K562 (cell line): ENCODE results near the gene NCKAP1.

Experiments used
- CTCF ChIP-seq, 3 experiments: IDR thresholded peaks in 2 of 3; conservative IDR thresholded peaks in 1 of 3; 2 replicates each; pipeline ENCODE4 v1.5.1; 2011 to 2012; ENCODE audit warnings: low read length in 3 of 3, mild to moderate bottlenecking in 3 of 3, control low read depth in 2 of 3, improper control_type of control experiment in 1 of 3, inconsistent platforms in 1 of 3, low read depth in 1 of 3, mixed read lengths in 1 of 3, moderate library complexity in 1 of 3; ENCODE audit not compliant: insufficient read depth in 2 of 3
- ESRRA ChIP-seq: fragments of 450-650 bp; IDR thresholded peaks from 2 replicates; pipeline ENCODE4 v1.6.1; 2014; ENCODE audit warnings: low read depth, mild to moderate bottlenecking, moderate library complexity, borderline replicate concordance
- MED1 ChIP-seq: sonication (generic); formaldehyde crosslinking; IDR thresholded peaks from 2 replicates; pipeline ENCODE4 v1.8.1; 2023; ENCODE audit warnings: missing genetic modification reagents, borderline replicate concordance
- NFE2L1 ChIP-seq: fragments of 450-650 bp; IDR thresholded peaks from 2 replicates; pipeline ENCODE4 v1.6.1; 2016; ENCODE audit warnings: missing genetic modification characterization, low read depth, mild to moderate bottlenecking, missing compliant biosample characterization, moderate library complexity, borderline replicate concordance
- SMARCC2 ChIP-seq: fragments of 450-650 bp; IDR thresholded peaks from 2 replicates; pipeline ENCODE4 v1.6.1; 2017; ENCODE audit warnings: antibody characterized with exemption, moderate library complexity, mild to moderate bottlenecking, low read depth
- SMC3 ChIP-seq: conservative IDR thresholded peaks from 2 replicates; pipeline ENCODE4 v1.6.1; 2011; ENCODE audit warnings: low read depth, low read length, improper control_type of control experiment; ENCODE audit not compliant: insufficient read depth
- SREBF1 ChIP-seq: fragments of 150-350 bp; IDR thresholded peaks from 2 replicates; pipeline ENCODE4 v1.6.1; 2014; ENCODE audit warnings: antibody characterized with exemption, low read depth, low read length, borderline replicate concordance
- ZKSCAN1 ChIP-seq: fragments of 150-350 bp; IDR thresholded peaks from 2 replicates; pipeline ENCODE4 v1.6.1; 2016; ENCODE audit warnings: low read depth, low read length
- TF ChIP-seq, protein P1 (sequence below), 2 experiments: fragments of 450-650 bp in 1 of 2; sonication (generic) in 1 of 2; formaldehyde crosslinking in 1 of 2; IDR thresholded peaks in 1 of 2; conservative IDR thresholded peaks in 1 of 2; 2 replicates each; pipeline versions ENCODE4 v1.6.1 to v1.8.1; 2016 to 2023; ENCODE audit warnings: mild to moderate bottlenecking in 2 of 2, moderate library complexity in 2 of 2, inconsistent platforms in 1 of 2, missing genetic modification reagents in 1 of 2
- TF ChIP-seq, protein P2 (sequence below): sonication (generic); formaldehyde crosslinking; IDR thresholded peaks from 2 replicates; pipeline ENCODE4 v1.8.0; 2023; ENCODE audit warnings: mild to moderate bottlenecking, missing genetic modification reagents
- TF ChIP-seq, protein P3 (sequence below): fragments of 250-450 bp; sonication (Bioruptor Pico); IDR thresholded peaks from 2 replicates; pipeline ENCODE4 v1.4.0; 2020; ENCODE audit warnings: mild to moderate bottlenecking, moderate library complexity

GRCh38 chr2:183028108-183028507 lies 10.1 kb downstream of the NCKAP1 start:
- TF ChIP-seq SMC3 (no peak), ZKSCAN1 (no peak), SMARCC2 (no peak), SREBF1 (no peak), NFE2L1 (tag) (no peak), ESRRA (no peak), CTCF (IDR thresholded peaks at IDR 0.05 in 2 of 3, conservative IDR thresholded peaks at IDR 0.05 in 1 of 3; ENCODE audit: insufficient read depth in 2 of 3, low read depth in 1 of 3, low read length in 3 of 3) (no peak), MED1 (CRISPR knock-in tag) (no peak)
- TF ChIP-seq, protein P1, sequence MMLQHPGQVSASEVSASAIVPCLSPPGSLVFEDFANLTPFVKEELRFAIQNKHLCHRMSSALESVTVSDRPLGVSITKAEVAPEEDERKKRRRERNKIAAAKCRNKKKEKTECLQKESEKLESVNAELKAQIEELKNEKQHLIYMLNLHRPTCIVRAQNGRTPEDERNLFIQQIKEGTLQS (IDR thresholded peaks at IDR 0.05) = no peak
- TF ChIP-seq, protein P1 (CRISPR knock-in tag; conservative IDR thresholded peaks at IDR 0.05) = no peak
- TF ChIP-seq, protein P2, sequence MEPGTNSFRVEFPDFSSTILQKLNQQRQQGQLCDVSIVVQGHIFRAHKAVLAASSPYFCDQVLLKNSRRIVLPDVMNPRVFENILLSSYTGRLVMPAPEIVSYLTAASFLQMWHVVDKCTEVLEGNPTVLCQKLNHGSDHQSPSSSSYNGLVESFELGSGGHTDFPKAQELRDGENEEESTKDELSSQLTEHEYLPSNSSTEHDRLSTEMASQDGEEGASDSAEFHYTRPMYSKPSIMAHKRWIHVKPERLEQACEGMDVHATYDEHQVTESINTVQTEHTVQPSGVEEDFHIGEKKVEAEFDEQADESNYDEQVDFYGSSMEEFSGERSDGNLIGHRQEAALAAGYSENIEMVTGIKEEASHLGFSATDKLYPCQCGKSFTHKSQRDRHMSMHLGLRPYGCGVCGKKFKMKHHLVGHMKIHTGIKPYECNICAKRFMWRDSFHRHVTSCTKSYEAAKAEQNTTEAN (CRISPR knock-in tag) = no peak
- TF ChIP-seq, protein P3, sequence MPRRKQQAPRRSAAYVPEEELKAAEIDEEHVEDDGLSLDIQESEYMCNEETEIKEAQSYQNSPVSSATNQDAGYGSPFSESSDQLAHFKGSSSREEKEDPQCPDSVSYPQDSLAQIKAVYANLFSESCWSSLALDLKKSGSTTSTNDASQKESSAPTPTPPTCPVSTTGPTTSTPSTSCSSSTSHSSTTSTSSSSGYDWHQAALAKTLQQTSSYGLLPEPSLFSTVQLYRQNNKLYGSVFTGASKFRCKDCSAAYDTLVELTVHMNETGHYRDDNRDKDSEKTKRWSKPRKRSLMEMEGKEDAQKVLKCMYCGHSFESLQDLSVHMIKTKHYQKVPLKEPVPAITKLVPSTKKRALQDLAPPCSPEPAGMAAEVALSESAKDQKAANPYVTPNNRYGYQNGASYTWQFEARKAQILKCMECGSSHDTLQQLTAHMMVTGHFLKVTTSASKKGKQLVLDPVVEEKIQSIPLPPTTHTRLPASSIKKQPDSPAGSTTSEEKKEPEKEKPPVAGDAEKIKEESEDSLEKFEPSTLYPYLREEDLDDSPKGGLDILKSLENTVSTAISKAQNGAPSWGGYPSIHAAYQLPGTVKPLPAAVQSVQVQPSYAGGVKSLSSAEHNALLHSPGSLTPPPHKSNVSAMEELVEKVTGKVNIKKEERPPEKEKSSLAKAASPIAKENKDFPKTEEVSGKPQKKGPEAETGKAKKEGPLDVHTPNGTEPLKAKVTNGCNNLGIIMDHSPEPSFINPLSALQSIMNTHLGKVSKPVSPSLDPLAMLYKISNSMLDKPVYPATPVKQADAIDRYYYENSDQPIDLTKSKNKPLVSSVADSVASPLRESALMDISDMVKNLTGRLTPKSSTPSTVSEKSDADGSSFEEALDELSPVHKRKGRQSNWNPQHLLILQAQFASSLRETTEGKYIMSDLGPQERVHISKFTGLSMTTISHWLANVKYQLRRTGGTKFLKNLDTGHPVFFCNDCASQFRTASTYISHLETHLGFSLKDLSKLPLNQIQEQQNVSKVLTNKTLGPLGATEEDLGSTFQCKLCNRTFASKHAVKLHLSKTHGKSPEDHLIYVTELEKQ (CRISPR knock-in tag) = no peak
